Measurements from ENCODE around the gene TMTC1.

Gene TMTC1

GRCh38 chr12:29778531-29778930, 5.2 kb downstream of the TMTC1 start:
- DNase-seq = no peak

GRCh38 chr12:29773076-29773475, 10.7 kb downstream of the TMTC1 start:
- no peak for DNase-seq

GRCh38 chr12:29771786-29772185, 12.0 kb downstream of the TMTC1 start:
- DNase-seq = no peak

- DNase-seq = no peak
These were observed 12.6 kb downstream of the TMTC1 start for GRCh38 chr12:29771165-29771564.

GRCh38 chr12:29769162-29769858, 14.4 kb downstream of the TMTC1 start:
- no peak for DNase-seq

GRCh38 chr12:29768372-29768771, 15.4 kb downstream of the TMTC1 start:
- DNase-seq = no peak

GRCh38 chr12:29763301-29763683, 20.4 kb downstream of the TMTC1 start:
- DNase-seq = peak in 1 of 2 experiments; percentile 14

- no peak for DNase-seq
These were observed 21.0 kb downstream of the TMTC1 start for GRCh38 chr12:29762637-29763300.

- DNase-seq = no peak
These were observed 23.8 kb downstream of the TMTC1 start for GRCh38 chr12:29759950-29760349.

GRCh38 chr12:29756741-29757390, 26.9 kb downstream of the TMTC1 start:
- no peak for DNase-seq

GRCh38 chr12:29754235-29755189, 29.2 kb downstream of the TMTC1 start:
- DNase-seq = no peak

GRCh38 chr12:29752121-29752520, 31.6 kb downstream of the TMTC1 start:
- DNase-seq = no peak

- DNase-seq = no peak
These were observed 32.1 kb downstream of the TMTC1 start for GRCh38 chr12:29751676-29752075.

- no peak for DNase-seq
These were observed 32.9 kb downstream of the TMTC1 start for GRCh38 chr12:29750928-29751220.

GRCh38 chr12:29750131-29750927, 33.4 kb downstream of the TMTC1 start:
- DNase-seq = no peak

GRCh38 chr12:29744365-29744764, 39.4 kb downstream of the TMTC1 start:
- DNase-seq = no peak

GRCh38 chr12:29743801-29744200, 39.9 kb downstream of the TMTC1 start:
- no peak for DNase-seq

- DNase-seq = no peak
These were observed 40.7 kb downstream of the TMTC1 start for GRCh38 chr12:29743077-29743476.

GRCh38 chr12:29742646-29743045, 41.1 kb downstream of the TMTC1 start:
- no peak for DNase-seq

- DNase-seq = no peak
These were observed 42.1 kb downstream of the TMTC1 start for GRCh38 chr12:29741342-29742241.

GRCh38 chr12:29739279-29739991, 44.3 kb downstream of the TMTC1 start:
- no peak for DNase-seq
